Stimulated activated CD4-positive, alpha-beta T cell treated with anti-CD3 and anti-CD28 coated beads, Interleukin-12 subunit alpha, Interleukin-12 subunit beta, amount 100 ng/mL, for 24 hours (primary cell): Measurements from ENCODE around the gene UBTD1.
"Not testable (repeated sequence)": the region's sequence is repeated elsewhere in the genome, so short reads cannot be mapped to it uniquely, and the experiment has no call there.

ENCODE experiments used
- DNase-seq, 2 experiments: peaks; one replicate each; pipeline ENCODE4 v3.0.0-alpha.2; 2020; ENCODE audit warnings: low read depth in 2 of 2

Gene UBTD1, protein sequence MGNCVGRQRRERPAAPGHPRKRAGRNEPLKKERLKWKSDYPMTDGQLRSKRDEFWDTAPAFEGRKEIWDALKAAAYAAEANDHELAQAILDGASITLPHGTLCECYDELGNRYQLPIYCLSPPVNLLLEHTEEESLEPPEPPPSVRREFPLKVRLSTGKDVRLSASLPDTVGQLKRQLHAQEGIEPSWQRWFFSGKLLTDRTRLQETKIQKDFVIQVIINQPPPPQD

DNA sequence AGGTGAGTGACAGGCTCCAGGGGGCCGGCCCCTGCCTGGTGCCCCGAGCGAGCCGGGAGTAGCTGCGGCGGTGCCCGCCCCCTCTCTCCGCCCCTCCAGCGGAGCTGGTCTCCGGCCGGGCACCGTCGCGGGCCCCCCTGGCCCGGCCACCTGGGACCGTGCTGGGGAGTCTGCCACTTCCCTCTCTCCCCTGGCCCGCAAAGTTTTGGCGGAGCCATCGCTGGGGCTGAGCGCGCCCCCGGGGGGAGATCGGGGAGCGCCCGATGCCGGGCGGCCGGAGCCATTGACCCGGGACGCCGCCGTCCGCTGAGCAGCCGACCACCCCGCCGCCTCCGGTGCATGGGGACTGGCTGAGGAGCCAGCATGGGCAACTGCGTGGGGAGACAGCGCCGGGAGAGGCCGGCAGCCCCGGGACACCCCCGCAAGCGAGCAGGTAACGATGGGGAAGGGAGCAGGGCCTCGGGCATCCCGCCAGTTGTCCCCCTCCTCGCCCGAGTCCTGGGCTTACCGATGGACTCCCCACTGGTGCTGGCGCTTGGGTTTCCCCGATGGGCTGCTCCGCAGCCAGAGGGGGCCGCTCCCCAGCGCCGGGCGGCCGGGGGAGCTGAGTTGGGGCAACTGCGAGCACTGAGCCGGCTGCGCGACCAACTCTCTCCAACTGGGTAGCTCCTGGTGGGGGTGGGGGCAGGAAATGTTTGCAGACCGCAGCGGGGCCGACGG is at the start of gene UBTD1:
UBTD1 (plus strand) TSS at position 84 of the 720 bp plus-strand sequence; CDS start at position 364, 280 bp downstream.
- DNase-seq = peak in 1 of 2 experiments; percentile 17

DNA sequence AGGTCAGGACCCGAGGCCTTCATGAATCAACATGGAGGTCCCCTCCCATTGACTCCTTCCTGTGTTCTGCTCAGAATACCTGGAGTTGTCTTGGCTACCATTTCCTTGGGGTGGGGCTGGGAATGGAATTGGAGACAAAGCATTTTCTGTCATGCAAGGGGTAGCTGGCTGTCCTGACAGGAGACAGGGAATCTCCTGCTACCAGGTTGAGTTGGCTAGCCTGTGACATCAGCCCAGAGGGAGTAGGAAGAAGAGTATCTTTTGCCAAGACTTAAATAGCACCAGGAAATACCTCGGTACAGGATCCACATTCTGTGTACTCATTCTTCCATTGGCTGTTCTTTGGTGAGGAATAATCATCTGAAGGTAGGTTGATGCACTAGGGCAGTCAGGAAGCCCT is 47.9 kb upstream of the UBTD1 start:
- no peak for DNase-seq

DNA sequence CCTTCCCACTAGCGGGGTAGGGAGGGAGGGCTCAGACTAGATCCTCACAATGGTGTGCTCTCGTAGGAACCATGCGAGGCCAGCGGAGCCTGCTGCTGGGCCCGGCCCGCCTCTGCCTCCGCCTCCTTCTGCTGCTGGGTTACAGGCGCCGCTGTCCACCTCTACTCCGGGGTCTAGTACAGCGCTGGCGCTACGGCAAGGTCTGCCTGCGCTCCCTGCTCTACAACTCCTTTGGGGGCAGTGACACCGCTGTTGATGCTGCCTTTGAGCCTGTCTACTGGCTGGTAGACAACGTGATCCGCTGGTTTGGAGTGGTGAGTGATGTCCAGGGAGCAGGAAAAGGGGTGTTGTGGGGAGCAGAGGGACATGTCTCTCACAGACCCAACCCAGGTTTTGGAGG is 47.1 kb upstream of the UBTD1 start:
- DNase-seq = no peak

DNA sequence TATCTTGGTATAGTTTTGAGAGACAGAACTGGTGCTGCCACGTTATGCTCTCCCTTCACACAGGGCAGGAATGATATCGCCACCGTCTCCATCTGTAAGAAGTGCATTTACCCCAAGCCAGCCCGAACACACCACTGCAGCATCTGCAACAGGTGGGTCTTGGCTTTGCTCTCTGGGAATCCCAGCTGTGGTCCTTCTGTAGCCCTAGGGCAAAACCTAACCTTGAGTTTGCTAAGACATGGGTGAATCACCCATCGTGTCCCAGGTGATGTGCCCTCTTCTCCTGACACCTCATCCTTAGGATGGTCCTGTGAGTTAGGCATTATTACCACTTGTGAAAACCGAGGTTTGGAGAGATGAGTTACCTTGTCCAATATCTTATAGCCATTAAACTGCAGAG is 46.4 kb upstream of the UBTD1 start:
- no peak for DNase-seq

DNA sequence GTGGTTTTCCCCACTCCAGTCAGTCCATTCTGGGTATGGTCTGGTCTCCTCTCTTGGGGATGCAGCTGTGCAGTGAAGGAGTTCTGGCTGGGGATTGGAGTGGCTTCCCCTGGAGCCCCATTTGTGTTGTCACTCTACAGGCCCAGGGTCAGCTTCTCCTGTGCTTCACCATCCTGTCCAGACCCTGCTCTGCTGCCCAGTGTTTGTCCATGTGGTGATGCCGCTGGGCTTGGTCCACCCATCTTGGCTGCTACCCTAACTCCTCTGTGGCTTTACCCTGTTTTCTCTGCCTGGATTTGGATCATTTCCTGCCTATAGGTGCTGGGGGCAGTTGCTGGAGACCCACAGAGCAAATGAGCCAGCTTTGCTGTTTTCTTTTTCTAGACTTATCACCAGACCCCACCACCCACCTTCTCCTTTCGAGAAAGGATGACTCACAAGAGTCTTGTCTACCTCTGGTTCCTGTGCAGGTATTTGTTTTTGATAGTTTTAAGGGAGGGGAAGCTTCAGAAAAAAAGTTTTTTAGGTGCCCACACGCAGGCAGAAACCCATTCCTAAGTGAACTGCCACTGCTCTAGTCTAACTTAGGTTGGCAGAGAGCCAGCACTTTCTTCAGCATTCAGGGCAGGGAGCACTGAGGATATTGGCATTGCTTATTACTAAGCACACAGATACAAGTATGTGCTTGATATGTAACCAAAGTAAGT is 44.2 kb upstream of the UBTD1 start:
- no peak for DNase-seq

DNA sequence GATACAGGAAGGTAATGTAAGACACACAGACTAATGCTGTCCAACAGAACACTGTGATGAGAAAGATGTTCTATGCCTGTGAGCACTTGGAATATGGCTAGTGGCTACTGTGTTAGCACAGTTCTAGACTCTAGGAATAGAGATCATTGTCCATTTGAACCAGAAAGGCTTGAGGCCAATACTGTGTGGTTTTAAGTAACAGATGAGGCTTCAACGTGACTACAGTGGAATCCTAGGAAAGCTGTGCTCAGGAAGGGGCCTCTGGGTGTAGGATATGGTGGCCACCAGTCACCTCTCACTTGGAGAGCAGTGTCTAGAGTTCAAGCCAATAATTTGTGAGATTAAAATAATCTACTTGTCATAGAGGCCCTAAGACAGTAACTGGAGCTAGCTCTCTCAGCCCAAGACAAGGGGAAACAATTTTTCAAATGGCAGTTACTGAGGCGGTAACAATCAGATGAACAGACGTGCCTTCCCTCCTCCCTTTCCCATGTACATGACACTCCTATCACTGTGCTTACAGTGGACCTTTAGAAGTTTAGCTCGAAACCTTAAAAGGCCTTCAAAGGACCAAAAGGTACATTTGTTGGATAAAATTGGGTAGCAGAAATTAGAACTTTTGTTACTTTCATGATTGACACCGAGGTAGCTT is 42.6 kb upstream of the UBTD1 start:
- no peak for DNase-seq

DNA sequence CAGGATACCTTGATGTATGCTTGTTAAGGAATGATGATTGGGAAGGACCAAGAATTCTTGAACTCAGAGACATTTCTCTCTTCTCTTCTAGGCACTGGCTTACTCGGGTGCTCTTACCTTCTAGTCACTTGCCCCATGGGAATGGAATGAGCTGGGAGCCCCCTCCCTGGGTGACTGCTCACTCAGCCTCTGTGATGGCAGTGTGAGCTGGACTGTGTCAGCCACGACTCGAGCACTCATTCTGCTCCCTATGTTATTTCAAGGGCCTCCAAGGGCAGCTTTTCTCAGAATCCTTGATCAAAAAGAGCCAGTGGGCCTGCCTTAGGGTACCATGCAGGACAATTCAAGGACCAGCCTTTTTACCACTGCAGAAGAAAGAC is 42.0 kb upstream of the UBTD1 start:
- DNase-seq = no peak

DNA sequence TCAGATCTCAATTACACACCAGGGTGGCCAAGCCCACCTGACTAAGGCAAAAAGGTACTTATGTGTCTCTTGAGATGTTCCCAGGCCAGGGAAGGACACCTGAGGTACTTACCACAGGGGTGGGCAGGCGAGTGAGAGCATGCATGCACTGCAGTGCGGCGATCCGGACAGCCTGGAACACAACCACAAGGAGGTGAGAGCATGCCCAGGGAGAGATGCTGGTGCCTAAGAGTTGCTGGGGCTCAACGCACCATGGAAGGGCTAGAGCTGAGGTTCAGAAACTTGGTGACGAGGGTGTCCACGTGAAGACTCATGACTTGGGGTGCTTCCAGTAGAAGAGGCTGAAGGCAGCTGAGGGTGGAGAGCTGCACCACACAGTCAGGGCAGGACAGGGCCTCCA is 39.6 kb upstream of the UBTD1 start:
- no peak for DNase-seq

DNA sequence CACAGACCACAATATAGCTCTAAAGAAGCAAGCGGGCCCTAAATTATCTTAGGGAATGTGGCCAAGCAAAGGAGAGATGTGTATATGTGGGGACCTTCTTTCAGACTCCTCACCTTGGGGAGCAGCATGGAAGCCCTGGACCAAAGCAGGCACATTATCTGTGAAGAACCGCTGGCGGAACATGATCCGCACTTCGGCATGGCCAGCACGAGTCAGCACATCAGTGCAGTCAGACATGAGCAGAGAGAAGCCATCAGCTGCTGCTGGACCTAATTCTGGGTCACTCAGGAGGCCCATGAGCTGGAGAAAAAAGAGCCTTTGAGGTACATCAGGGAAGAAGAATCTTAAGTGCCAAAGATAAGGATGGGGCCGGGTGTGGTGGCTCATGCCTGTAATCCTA is 38.8 kb upstream of the UBTD1 start:
- no peak for DNase-seq

DNA sequence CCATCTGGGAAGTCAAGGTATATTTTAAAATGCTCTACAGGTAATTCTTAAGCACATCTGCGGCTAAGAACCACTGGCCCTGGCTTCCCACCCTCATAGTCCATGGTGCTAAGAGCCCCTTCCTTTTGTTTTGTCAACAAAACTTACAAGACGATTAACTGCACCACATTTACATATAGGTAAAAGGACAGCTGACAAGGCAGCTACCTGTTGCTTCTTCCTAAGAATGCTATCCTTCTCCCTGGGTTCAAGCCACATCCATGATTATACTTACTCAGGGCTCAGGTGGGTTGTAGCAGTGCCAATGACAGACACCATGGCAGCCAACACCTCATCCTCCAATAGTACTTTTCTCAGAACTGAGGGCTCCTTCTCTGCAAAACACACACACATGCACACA is 36.4 kb upstream of the UBTD1 start:
- DNase-seq = no peak

DNA sequence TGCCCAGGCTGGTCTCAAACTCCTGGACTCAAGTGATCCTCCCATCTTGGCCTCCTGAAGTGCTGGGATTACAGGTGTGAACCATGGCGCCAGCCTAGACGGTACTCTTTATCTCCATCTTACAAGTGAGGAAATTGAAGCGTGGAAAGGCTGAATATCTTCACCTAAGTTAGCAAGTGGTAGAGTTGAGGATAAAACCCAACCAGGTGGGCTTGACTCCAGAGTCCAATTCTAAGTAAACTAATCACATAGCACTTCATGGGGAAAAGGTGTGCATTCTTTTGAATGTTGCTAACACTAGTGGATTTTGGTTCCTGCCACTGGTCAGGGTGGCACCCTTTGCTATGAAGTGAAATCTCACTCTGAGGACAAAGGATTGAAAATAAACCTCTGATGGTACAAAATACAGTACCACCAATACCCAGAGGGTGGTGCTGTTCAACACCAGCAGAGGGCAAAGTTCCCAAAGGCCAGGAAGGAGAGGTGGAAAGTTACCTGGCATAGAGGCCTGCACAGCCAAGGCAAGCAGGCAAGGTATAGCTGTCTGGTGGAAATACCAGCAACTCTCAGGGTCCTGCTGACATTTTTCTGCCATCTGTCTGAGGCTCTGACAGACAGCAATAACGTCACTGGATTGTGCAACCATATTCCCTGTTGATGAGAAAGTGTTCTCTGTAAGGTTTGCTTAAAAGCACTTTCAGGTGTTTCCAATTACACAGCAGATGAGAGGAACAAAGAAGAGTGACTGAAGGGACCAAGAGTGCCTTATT is 35.2 kb upstream of the UBTD1 start:
- peak in 1 of 2 experiments; percentile 18 for DNase-seq

DNA sequence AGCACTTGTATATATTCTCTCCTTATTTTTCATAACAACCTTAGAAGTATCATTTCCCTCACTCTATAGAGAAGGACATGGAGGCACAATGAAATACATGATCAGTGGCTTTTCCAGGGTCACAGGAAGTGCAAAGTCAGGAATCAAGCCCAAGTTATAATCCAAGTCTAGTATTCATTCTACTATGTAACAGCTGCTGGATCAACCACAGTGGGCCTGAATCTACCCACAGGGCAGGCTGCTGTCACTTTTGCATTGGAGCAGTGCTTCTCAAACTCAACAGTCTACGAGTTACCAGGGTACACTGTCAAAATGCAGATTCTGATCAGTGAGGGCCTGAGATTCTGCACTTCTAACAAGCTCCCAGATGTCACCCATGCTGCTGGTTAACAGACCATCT is 34.5 kb upstream of the UBTD1 start:
- no peak for DNase-seq

DNA sequence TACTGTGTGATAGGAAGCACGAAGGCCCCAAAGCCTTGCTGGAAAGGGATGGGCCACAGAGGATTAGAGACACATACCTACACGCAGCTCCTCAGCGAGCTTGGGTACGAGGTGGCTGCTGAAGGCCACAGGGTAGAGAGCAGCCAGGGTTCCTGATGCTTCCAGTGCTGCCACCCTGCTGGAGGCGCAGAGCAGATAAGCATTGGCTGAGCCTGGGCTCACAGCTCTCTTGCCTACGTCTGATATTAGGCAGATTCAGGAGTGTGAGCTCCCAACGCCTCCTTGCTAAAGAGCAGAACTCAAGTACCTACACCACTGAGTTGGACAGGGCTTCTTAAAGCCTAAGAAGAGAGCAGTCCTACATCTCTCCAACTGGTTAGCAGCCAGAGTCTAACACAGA is 32.7 kb upstream of the UBTD1 start:
- no peak for DNase-seq

DNA sequence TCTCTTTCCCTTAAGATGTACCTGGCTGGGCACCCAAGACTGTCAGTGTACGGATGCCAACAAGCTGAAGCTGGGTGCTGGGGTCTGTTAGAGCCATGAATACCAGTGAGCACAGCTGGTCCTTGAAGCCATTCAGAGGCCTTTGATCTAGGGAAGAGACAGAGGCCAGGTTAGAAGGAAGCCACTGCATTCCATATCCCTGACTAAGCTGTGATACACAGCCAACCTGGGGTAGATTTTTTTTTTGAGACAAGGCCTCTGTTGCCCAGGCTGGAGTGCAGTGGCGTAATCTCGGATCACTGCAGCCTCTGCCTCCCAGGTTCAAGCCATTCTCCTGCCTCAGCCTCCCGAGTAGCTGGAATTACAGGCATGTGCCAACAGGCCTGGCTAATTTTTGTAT is 32.0 kb upstream of the UBTD1 start:
- DNase-seq = no peak

DNA sequence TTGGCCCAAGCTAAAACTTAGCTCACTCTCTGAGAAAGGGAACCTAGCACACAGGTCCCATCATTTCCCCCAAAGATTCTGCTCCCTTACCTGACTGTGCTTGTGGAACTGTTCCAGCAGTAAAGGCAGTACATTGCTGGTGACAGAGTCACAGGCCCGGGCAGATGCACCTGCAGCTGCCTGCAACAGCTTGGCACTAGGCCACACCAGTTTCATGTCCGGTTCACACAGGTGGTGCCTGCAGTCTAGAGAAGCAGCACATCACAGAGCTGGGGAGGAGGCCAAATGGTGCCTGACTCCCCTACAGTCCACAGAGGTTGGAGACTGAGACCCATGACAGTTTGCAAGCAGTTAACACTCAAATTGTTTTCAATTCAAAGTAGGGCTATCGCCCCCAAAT is 30.6 kb upstream of the UBTD1 start:
- DNase-seq = no peak

DNA sequence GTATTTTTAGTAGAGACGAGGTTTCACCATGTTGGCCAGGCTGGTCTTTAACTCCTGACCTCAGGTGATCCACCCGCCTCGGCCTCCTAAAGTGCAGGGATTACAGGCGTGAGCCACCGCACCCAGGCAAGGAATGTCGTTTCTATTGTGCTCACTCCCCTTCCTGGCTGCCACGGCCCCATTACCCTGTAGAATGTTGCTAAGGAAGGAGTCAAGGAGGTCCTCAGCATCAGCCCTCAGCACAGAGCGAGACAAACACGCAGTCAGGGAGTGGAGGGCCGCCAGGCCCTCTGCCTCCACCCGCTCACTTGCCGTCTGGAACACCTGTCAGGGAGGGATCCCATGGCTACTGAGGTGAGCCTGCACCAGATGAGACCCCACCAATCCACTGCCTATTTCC is 29.9 kb upstream of the UBTD1 start:
- not testable (repeated sequence) for DNase-seq

DNA sequence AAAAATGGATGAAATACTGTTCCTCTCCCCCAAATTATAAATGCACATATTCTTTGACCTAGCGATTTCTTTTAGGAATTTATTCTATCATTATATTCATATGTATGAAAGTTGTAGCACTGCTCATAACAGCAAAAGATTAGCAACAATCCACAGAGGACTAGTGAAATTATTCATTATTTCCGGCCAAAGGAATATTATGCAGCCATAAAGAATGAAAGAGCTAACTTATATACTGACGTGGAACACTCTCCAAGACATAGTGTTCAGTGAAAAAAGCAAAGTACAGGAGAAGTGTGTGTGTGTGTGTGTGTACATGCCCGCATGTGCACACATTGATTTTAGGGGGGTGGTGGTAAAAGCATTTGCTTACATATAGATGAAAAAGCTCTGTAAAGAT is 23.8 kb upstream of the UBTD1 start:
- no peak for DNase-seq

DNA sequence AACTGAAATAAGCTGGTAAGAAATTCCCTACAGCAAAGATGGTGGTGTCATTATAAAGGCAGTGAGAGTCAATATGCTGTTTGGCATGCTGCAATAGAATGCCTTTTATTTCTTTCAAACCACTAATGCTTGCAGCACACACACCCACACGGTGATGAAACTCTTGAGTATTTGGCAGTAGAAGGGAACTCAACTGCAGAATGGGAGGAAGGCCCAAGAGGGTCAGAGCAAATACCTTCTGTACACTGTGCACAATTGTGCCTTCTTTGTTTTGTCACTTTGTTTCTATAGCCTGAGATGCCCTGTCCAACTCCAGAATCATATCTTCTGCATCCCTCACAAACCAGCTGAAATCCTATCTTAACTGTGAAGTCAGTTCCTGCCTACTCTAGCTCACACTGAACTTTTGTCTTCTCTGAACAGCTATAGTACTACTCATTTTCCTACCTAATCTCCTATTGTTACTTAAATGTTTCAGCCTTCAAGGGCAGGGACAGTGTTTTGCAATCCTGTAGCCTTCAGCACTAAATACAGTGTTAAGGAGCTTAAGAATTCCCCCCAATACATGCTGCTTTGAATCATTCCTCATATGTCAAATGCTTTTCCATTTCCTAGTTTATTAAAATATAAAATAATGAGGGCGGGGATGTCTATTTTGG is 22.7 kb upstream of the UBTD1 start:
- no peak for DNase-seq

DNA sequence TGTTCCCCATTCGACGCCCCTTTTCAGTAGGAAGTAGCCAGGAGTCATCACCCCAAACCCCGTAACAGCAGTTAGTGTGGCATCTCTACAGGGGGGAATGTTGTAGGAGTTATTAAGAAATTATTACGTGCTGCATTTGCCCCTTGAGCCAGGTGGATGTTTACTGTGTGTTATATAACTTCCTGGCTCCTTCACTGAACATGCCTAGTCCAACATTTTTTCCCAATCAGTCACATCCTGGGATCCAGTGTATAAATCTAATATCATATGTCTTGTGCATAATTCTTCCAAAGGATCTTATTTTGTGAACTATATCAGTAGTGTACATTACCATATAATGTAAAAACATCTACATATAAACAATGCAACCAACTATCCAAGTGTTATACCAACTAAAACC is 19.3 kb upstream of the UBTD1 start:
- DNase-seq = not testable (repeated sequence)

DNA sequence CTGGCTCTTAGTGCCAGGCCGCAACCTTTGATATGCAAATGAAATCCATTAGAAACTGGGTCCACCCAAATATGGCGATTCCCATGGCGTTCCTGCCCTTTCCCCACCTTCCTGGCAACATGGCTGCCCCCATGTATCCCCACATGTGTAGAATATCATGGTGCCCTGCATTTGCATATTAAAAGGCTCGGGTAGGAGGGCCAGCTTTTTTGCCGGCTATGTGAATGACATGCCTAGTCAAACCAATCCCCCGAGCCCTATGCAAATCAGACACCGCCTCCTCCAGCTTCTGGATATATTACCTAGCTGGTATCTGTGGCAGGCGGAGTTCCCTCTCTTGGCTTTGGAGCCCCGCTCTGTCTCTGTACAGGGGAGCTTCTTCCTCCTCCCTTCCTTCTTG is 18.8 kb upstream of the UBTD1 start:
- DNase-seq = no peak

DNA sequence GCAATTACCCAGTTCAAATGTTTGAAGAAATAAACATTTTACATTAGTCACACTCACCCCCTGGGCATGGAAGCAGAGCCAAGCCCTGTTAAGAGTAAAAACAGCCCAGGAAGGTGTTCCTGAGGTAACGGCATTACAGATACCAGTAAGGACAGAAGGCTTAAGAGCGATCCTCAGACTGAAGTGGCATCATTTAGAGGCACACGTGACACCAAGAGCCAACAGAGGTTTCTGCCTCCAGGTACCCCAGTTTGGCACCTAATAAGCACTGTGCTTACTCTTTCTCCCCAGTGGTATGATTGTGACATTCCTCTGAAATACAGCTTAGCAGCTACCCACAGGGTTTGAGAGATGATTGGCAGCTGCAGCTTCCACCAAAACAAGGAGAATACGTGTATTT is 17.7 kb upstream of the UBTD1 start:
- DNase-seq = no peak
